HEK293 (cell line): ENCODE results near the gene STK38.

Experiments
- KLF16 ChIP-seq: fragments of 450-650 bp; formaldehyde crosslinking; IDR thresholded peaks from 2 replicates; pipeline ENCODE4 v1.5.1; 2017; ENCODE audit warnings: missing biosample characterization, missing genetic modification characterization
- KLF9 ChIP-seq: fragments of 450-650 bp; formaldehyde crosslinking; IDR thresholded peaks from 2 replicates; pipeline ENCODE4 v1.5.1; 2016; ENCODE audit warnings: missing biosample characterization, missing genetic modification characterization, low read depth
- TCF7L2 ChIP-seq: IDR thresholded peaks from 2 replicates; pipeline ENCODE4 v1.6.1; 2011; ENCODE audit warnings: low read depth, mild to moderate bottlenecking, inconsistent platforms, low read length, moderate library complexity, borderline replicate concordance
- YY1 ChIP-seq: fragments of 450-650 bp; formaldehyde crosslinking; IDR thresholded peaks from 2 replicates; pipeline ENCODE4 v1.5.1; 2018; ENCODE audit warnings: missing biosample characterization, missing genetic modification characterization
- ZNF23 ChIP-seq: fragments of 450-650 bp; formaldehyde crosslinking; IDR thresholded peaks from 2 replicates; pipeline ENCODE4 v1.5.1; 2016; ENCODE audit warnings: missing biosample characterization, missing genetic modification characterization, borderline replicate concordance
- ZNF571 ChIP-seq: fragments of 450-650 bp; formaldehyde crosslinking; IDR thresholded peaks from 2 replicates; pipeline ENCODE4 v1.5.0; 2017; ENCODE audit warnings: missing biosample characterization, missing genetic modification characterization
- TF ChIP-seq, protein P1 (sequence below): fragments of 450-650 bp; formaldehyde crosslinking; IDR thresholded peaks from 2 replicates; pipeline ENCODE4 v1.5.1; 2016; ENCODE audit warnings: missing biosample characterization, missing genetic modification characterization, low read depth
- TF ChIP-seq, protein P2 (sequence below): fragments of 450-650 bp; formaldehyde crosslinking; IDR thresholded peaks from 2 replicates; pipeline ENCODE4 v1.5.1; 2016; ENCODE audit warnings: missing biosample characterization, missing genetic modification characterization

DNA sequence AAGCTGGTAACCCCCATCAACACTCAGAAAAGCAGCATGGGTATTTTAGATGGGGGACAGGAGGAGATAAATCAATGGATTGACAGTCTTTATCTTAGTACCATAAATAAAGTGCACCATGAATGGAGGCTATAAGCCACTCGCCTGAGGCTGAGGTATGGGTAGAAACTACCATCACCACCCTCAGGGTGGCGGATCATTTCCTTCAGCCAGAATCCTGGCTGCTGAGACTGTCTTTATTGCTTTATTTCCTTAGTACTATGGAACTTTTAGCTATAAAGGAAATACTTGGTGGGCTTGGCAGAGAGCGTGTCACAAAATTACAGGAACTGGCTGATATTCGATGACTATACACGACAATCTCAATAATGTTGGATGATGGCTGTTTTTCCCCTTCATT is 52.2 kb downstream of the STK38 start:
- TF ChIP-seq KLF9 (tag by site-specific recombination) (no peak), ZNF23 (tag by site-specific recombination) (no peak), KLF16 (tag by site-specific recombination) (no peak), ZNF571 (tag by site-specific recombination) (no peak), TCF7L2 (no peak), YY1 (no peak)
- TF ChIP-seq, protein P1, sequence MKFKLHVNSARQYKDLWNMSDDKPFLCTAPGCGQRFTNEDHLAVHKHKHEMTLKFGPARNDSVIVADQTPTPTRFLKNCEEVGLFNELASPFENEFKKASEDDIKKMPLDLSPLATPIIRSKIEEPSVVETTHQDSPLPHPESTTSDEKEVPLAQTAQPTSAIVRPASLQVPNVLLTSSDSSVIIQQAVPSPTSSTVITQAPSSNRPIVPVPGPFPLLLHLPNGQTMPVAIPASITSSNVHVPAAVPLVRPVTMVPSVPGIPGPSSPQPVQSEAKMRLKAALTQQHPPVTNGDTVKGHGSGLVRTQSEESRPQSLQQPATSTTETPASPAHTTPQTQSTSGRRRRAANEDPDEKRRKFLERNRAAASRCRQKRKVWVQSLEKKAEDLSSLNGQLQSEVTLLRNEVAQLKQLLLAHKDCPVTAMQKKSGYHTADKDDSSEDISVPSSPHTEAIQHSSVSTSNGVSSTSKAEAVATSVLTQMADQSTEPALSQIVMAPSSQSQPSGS: no peak
- TF ChIP-seq, protein P2, sequence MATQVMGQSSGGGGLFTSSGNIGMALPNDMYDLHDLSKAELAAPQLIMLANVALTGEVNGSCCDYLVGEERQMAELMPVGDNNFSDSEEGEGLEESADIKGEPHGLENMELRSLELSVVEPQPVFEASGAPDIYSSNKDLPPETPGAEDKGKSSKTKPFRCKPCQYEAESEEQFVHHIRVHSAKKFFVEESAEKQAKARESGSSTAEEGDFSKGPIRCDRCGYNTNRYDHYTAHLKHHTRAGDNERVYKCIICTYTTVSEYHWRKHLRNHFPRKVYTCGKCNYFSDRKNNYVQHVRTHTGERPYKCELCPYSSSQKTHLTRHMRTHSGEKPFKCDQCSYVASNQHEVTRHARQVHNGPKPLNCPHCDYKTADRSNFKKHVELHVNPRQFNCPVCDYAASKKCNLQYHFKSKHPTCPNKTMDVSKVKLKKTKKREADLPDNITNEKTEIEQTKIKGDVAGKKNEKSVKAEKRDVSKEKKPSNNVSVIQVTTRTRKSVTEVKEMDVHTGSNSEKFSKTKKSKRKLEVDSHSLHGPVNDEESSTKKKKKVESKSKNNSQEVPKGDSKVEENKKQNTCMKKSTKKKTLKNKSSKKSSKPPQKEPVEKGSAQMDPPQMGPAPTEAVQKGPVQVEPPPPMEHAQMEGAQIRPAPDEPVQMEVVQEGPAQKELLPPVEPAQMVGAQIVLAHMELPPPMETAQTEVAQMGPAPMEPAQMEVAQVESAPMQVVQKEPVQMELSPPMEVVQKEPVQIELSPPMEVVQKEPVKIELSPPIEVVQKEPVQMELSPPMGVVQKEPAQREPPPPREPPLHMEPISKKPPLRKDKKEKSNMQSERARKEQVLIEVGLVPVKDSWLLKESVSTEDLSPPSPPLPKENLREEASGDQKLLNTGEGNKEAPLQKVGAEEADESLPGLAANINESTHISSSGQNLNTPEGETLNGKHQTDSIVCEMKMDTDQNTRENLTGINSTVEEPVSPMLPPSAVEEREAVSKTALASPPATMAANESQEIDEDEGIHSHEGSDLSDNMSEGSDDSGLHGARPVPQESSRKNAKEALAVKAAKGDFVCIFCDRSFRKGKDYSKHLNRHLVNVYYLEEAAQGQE (tag by site-specific recombination): no peak
